A549 treated with AZD9567 at 1 μM for 4 hours (cell line): Measurements from ENCODE around the gene BTBD19. TPM values are rescaled to one million over a fixed set of nuclear protein-coding genes. Genes with fewer than 3 reads are reported as not detected.

Experiments
- total RNA-seq: library from RNA; stranded (reverse); fragments of 200-300 nt; extraction: Qiagen RNA extraction; gene quantifications from 5 replicates; pipeline ENCODE4 v1.2.3, GENCODE V29; 2022; ENCODE audit not compliant: insufficient read depth

The BTBD19 gene, protein sequence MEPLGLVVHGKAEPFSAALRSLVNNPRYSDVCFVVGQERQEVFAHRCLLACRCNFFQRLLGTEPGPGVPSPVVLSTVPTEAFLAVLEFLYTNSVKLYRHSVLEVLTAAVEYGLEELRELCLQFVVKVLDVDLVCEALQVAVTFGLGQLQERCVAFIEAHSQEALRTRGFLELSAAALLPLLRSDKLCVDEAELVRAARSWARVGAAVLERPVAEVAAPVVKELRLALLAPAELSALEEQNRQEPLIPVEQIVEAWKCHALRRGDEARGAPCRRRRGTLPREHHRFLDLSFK
- total RNA-seq: 2.0 to 3.2 TPM (median 2.7 TPM) in 4 of 5 replicates, not detected in the other

DNA sequence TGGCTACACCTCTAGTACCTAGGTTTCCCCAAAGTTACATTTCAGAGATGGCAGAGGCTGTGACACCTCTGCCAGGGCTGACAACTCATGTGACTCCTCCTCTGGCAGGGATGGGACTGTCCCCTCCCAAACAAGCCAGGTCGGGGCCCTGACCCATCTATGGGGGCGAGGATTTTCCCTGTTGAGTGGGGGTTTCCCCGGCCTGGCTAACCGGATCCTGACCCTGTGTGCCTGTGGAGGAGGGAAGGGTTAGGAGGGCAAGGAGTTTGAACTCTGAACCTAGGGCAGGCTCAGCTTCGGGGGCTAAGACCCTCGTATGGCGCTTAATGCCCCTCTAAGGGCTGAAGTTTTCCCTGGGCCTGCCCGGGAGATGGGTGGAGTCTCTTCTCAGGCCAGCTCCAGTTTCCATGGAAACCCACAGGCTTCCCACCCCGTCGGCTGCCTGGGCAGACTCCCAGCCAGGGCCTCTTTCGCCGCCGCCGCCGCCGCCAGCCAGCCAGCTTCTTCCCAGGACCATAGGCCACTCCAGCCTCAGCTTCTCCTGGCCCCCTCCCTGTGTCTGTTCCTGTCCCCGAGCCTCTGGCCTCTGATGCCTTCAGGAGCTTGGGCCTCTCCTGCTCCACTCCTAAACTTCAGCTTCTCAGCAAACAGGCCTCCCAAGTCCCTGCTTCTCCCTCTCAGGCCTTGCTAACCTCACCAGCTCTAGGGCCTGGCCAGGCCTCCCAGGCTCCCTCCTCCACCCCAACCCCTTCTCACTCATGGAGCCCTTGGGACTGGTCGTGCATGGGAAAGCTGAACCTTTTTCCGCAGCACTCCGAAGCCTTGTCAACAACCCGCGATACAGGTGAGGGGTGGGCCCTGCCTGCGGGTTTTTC lies at the start of gene BTBD19:
Gene BTBD19, plus strand, starts transcription at position 461 of the 875 bp plus-strand sequence. Its CDS starts 298 bp downstream, at position 759.

DNA sequence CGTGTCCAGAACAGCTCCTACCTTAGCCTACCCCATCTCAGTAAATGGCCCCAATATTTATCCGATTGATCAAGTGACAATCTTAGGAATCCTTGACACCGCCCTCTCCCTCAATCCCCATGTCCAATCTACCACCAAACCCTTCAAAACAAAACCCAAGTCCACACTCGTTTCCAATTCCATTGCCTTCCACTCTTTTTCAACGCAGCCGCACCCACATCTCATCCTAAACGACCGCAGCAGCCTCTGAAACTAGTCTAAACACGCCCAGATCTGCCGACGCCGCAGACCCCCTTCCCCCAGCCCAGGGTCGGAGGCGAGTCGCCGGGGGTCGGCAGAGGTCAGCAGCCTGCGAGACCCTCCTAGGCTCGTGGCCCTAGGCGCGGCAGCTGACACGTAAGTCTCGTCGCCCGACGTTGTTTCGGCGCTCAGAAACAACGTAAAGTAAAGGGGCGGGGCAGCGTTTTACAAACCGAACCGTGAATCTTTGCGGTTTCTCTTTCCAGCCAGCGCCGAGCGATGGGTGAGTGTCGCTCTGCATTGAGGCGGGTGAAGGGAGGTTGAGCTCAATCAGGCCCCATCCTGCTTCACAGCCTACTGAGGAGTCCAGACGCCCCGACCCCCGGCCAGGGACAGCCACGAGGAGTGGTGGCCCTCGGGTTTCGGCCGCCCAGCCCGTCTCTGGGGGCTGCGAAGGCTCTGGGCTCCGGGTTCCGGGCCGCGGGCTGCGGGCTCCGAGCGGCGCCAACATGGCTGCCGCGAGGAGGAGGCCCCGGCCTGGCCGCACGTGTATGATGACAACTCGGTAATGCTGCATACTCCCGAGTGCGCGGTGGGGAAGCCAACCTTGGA lies 33.0 kb upstream of the BTBD19 start, which contains the start of gene RPS8:
Gene RPS8, plus strand, starts transcription at position 463 of the 852 bp plus-strand sequence. Its CDS starts 57 bp downstream, at position 520.

DNA sequence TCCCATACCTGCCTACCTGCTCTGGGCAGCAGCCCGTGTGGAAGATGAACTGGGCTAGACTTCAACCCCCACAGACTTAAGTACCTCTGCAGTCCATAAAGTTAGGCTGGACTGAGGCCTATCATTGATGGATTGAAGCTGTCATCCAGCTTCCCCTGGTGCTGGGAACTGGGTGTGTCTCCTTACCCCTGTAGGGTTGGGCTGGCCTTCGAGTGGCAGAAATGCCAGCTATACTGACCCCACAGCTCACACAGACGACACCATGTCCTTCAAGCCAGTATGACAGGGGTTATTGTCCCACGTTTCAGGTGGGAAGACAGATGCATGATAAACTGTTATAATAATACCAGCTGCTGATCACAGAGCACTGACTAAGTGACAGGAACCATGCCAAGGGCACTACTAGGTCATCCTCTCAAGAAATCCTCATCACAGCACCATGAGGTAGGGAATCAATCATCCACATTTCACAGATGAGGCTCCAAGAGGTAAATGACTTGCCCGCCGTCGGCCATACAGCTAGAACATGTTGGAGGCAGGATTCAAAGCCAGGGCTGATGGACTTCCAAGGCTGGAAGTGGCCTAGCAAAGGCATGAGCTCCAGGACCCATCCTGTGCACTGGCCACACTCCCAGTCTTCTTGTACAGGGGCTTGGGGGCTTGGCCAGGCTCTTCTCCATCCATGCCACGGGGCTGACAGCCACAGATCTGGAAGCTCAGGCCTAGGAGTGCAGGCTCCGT lies 20.0 kb upstream of the BTBD19 start, which contains the start of gene BEST4:
Gene BEST4, minus strand, starts transcription at position 51 of the 741 bp plus-strand sequence. CDS start 465 bp downstream, outside the sequence.

DNA sequence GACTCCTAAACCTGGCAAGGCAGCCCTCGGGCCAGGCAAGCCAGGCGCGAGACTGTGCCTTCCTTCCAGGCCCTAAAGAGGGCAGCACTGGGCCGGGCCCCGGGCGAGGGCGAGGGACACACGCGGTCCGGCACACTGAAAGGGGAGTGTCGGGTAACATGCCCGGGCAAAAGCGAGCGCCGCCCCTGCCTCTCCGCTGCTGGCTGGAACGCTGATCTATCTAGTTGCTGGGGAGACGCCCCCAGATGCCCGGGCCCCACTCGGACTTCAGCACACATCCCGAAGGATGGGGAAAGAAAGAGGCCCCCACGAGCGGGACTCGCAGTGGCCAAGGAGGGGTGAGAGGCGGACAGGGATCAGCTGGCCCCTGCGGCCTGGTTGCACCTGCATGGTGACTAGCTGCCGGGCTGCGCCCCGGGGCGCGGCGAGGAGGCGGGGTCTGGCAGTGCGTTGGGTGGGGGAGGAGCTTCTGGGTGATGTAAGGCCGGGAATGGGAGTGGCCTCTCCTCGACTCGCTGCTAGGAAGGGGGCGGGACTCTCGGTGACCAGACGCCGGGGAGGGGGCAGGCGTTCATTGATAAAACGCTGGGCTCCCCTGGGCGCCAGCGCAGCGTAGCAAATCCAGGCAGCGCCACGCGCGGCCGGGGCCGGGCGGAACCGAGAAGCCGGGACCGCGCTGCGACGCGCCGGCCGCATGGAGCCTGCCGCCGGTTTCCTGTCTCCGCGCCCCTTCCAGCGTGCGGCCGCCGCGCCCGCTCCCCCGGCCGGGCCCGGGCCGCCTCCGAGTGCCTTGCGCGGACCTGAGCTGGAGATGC lies 8.3 kb upstream of the BTBD19 start, which contains the start of gene PLK3:
Gene PLK3, plus strand, starts transcription at position 608 of the 815 bp plus-strand sequence. Its CDS starts 87 bp downstream, at position 695.

DNA sequence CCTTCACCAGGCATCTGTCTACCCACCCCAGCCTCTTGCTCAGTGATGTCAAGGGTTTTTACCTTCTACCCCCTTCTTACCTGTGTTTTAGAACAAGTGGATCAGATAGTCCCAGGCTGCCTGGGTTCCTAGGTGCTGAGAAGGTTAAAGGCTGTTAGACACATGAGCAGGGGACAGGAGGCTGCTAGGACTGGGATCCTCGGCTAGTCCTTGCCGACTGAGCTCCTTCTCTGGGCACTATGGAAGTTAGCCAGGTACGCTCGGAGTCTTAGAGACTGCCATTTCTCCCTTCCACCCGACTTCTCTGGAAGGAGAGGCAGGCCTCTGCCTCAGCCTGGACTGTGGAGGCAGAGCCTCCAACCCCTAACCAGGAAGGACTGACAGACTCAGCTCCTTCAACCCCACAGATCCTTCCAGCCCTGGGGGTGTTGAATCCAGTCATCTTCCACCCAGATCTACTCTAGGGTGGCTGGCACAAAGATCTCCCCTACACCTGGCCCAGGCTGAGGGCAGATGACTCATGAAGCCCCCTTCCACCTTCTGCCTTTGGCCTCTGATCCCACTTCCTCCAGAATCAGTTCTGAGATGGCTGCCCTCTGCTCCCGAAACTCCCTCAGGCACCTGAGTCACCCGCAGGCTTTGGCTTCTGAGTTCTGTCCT lies 1.5 kb upstream of the BTBD19 start, which contains the start of gene DYNLT4:
Gene DYNLT4, minus strand, starts transcription at position 648 of the 660 bp plus-strand sequence. CDS start 683 bp downstream, outside the sequence.

DNA sequence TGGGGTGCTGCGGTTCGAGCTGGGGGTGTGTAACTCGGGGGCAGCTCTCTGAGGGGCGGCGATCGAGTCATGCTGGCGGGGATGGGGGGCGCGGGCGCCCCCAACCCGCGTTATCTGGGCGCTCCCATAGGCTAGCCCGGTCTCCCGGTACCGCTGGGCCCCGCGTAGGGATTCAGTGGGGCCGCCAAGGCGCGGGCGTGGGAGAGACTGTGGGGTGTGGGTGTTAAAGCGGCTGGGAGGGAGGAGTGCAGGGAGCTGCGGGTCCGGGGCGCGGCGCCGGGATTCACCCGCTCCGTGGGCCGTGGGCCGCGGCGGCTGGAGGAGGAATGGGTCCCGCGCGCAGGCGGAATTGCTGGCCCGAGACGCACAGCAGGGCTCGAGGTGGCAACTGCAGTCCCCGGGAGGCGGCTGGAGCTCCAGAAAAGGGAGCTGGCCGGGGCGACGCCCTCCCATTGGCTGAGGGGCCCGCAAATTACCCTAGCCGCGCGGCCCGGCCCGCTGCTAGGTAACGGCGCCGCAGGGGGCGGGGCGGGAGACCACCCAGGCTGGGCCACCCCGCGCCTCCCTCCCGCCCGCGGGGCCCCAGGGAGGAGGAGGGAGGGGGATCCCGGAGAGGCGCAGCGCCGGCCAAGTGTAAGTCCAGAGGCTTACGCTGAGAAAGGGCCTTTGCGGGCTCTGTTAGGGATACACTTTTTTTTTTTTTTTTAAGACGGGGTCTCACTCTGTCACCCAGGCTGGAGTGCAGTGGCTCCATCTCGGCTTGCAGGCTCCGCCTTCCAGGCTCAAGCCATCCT lies 34.7 kb downstream of the BTBD19 start, which contains the start of gene PTCH2:
Gene PTCH2, minus strand, starts transcription at position 392 of the 794 bp plus-strand sequence. Its CDS starts 321 bp downstream, at position 71.

Other genes starting within 250 kb of the BTBD19 start
- gene TMEM53, start 134.0 kb upstream of the BTBD19 start, total RNA-seq: 10.0 to 19.2 TPM (median 10.5 TPM) in 5 replicates
- gene ARMH1, start 133.8 kb upstream of the BTBD19 start, total RNA-seq: 0.62 to 1.5 TPM (median 0.89 TPM) in 4 of 5 replicates, not detected in the other
- gene RNU5D-1, start 77.4 kb upstream of the BTBD19 start, total RNA-seq: not detected in 5 replicates
- gene KIF2C, start 68.7 kb upstream of the BTBD19 start, total RNA-seq: 35.0 to 38.5 TPM (median 36.6 TPM) in 5 replicates
- 1,183 to 1,747 TPM (median 1,698 TPM) in 5 replicates for gene RPS8, start 33.0 kb upstream of the BTBD19 start, total RNA-seq
- gene BEST4, start 20.4 kb upstream of the BTBD19 start, total RNA-seq: 0.22 to 0.60 TPM (median 0.38 TPM) in 4 of 5 replicates, not detected in the other
- gene PLK3, start 8.1 kb upstream of the BTBD19 start, total RNA-seq: 18.2 to 22.8 TPM (median 20.4 TPM) in 5 replicates
- gene DYNLT4, start 1.2 kb upstream of the BTBD19 start, total RNA-seq: 0.49 to 0.94 TPM (median 0.80 TPM) in 4 of 5 replicates, not detected in the other
- gene PTCH2, start 34.7 kb downstream of the BTBD19 start, total RNA-seq: 0.21 to 0.91 TPM (median 0.30 TPM) in 5 replicates
- gene EIF2B3, start 178.1 kb downstream of the BTBD19 start, total RNA-seq: 18.6 to 19.4 TPM (median 19.0 TPM) in 5 replicates
- 16.5 to 19.9 TPM (median 19.3 TPM) in 5 replicates for gene HECTD3, start 202.8 kb downstream of the BTBD19 start, total RNA-seq
- gene UROD, start 203.7 kb downstream of the BTBD19 start, total RNA-seq: 38.1 to 49.8 TPM (median 48.0 TPM) in 5 replicates